ENCODE data around the gene ZMIZ1. TPM values are rescaled to one million over a fixed set of nuclear protein-coding genes. Genes with fewer than 3 reads are reported as not detected.

The ZMIZ1 gene
- total and polyA plus RNA-seq, 2 donors, result 30.2 to 54.6 TPM

DNA sequence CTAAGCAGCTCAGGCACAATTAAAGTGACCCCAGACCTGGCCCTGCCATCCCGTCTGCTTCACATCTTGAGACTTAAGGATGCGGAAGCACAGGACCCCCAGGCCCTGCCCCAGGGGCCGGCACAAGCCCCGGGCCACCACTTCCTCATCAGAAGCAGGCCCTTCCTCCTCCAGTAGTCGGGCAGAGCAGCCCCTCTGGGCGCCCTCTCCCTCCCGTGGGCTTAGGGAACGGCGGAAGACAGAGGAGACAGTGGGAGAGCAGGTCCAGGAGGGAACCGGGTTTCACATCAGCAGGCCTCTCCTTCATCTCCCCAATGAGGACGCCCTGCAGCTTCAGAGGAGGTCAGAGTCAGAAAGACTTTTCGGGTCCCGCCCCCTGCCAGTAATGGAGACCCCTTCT lies 142.8 kb downstream of the ZMIZ1 start:
- Histone ChIP-seq H3K4me3 (ENCODE audit: low read depth, low read length) (no peak overlapping the region), H3K4me1 (ENCODE audit: insufficient read depth) (no peaks in the 10 kb centered on the region), H3K27ac (ENCODE audit: low read depth) (no peak overlapping the region), H3K36me3 (ENCODE audit: insufficient read depth) (peaks cover 3% of the 10 kb centered on the region)
- 84% methylated on average over 13 of the region's 13 CpGs for WGBS
- DNase-seq (ENCODE audit: extremely low spot score), result no peak

DNA sequence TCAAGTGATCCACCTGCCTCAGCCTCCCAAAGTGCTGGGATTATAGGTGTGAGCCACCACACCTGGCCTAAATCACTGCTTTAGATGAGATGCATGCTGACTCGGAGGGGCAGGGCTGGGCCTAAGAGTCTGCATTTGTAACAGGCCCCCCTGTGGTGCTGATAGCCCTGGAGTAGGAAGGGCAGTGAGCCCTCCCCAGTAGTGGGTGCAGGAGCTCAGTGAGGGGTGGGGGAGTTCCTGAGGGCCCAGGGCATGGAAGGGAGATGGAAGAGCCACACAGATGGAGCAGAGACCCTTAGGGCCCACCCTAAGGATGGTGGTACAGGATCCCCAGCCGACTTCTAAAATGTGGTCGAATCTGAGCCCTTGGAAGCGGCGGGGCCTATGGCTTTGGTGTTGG lies 146.8 kb downstream of the ZMIZ1 start:
- H3K27ac ChIP-seq (ENCODE audit: low read depth), result no peak overlapping the region
- no peaks in the 10 kb centered on the region for H3K36me3 ChIP-seq (ENCODE audit: insufficient read depth)
- WGBS, result 95% methylated on average over 5 of the region's 5 CpGs
- H3K4me1 ChIP-seq (ENCODE audit: insufficient read depth), result no peaks in the 10 kb centered on the region
- no peak for DNase-seq (ENCODE audit: extremely low spot score)
- H3K4me3 ChIP-seq (ENCODE audit: low read depth, low read length), result no peak overlapping the region

GRCh38 chr10:79219322-79219957 lies 150.7 kb downstream of the ZMIZ1 start:
- Histone ChIP-seq H3K4me1 (ENCODE audit: insufficient read depth) (peaks cover 2% of the 10 kb centered on the region), H3K27ac (ENCODE audit: low read depth) (no peak overlapping the region), H3K4me3 (ENCODE audit: low read depth, low read length) (no peak overlapping the region), H3K36me3 (ENCODE audit: insufficient read depth) (no peaks in the 10 kb centered on the region)
- WGBS, result 92% methylated on average over 3 of the region's 3 CpGs
- DNase-seq (ENCODE audit: extremely low spot score), result no peak

DNA sequence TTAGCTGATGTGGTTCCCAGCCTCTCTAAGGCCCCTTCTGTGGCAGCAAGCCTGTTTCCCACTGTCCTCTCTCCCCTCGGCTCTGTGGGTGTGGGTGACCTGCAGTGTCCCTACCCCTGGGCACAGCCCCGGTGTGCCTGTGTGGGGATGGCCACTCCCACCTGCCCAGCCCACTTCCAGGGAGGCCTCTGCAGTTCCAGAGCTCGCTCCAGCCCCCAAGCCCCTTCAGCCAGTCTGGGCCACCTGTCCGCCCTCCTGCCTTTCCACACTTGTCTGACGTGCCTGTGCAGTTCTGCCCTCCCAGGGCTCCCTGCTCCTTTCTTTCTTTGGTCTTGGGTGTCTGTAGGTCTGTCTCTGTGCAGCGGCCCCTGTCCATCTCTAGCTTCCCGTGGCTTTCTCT lies 151.5 kb downstream of the ZMIZ1 start:
- no peak overlapping the region for H3K27ac ChIP-seq (ENCODE audit: low read depth)
- WGBS, result 53% methylated on average over 7 of the region's 7 CpGs
- no peak for DNase-seq (ENCODE audit: extremely low spot score)
- H3K36me3 ChIP-seq (ENCODE audit: insufficient read depth), result no peaks in the 10 kb centered on the region
- no peak overlapping the region for H3K4me3 ChIP-seq (ENCODE audit: low read depth, low read length)
- peaks cover 2% of the 10 kb centered on the region for H3K4me1 ChIP-seq (ENCODE audit: insufficient read depth)

GRCh38 chr10:79221110-79222051 lies 152.6 kb downstream of the ZMIZ1 start:
- Histone ChIP-seq H3K4me1 (ENCODE audit: insufficient read depth) (peaks cover 2% of the 10 kb centered on the region), H3K27ac (ENCODE audit: low read depth) (no peak overlapping the region), H3K36me3 (ENCODE audit: insufficient read depth) (no peaks in the 10 kb centered on the region), H3K4me3 (ENCODE audit: low read depth, low read length) (no peak overlapping the region)
- DNase-seq (ENCODE audit: extremely low spot score), result peak; percentile 90
- 29% methylated on average over 38 of the region's 38 CpGs for WGBS

GRCh38 chr10:79222186-79222585 lies 153.4 kb downstream of the ZMIZ1 start:
- 74% methylated on average over 7 of the region's 7 CpGs for WGBS
- Histone ChIP-seq H3K4me3 (ENCODE audit: low read depth, low read length) (no peak overlapping the region), H3K36me3 (ENCODE audit: insufficient read depth) (no peaks in the 10 kb centered on the region), H3K4me1 (ENCODE audit: insufficient read depth) (peaks cover 2% of the 10 kb centered on the region), H3K27ac (ENCODE audit: low read depth) (no peak overlapping the region)
- DNase-seq (ENCODE audit: extremely low spot score), result no peak

DNA sequence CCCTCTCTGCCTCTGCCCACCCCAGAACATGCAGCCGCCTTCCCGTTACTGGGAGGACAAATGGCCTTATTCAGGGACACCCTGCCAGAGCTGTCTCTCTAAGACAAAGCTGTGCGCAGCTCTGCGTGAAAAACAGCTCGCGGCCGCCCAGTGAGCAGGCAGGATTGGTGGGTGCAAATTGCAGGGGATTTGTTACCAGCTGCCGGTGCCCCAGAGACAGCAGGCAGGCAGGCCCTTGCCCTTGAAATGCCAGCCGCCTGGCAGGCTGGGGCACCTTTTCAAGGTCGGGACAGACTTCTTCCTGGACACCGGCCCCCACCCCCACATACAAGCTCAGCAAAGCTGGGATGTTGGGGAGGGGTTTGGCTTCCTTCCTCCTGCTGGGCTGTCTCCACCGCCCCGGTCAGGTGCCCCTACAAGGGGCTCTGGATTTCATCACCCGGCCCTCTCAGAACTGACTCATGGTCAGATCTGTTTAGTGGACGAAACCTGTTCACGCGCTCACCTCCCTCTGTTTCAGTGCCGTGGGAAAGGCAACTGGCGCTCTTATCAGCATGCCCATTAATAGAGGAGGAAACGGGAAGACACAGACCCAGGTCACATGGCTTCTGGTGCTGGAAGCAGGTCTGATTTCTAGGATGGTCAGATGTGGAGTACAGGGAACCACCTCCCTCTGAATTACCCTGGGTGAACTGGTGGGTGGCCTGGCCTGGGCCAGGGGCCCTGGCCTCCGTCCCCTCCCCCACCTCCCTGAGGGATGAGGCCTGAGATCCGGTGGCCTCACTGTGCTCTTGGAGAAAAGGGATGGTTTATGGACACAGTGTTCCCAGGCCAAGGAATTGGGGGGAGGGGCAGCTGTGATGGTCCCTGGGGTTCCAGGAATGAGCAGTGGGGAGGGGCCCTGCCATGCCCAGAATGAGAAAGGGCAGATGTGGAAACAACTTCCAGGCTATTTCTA lies 154.6 kb downstream of the ZMIZ1 start:
- DNase-seq (ENCODE audit: extremely low spot score), result no peak
- Histone ChIP-seq H3K4me3 (ENCODE audit: low read depth, low read length) (no peak overlapping the region), H3K36me3 (ENCODE audit: insufficient read depth) (no peaks in the 10 kb centered on the region), H3K4me1 (ENCODE audit: insufficient read depth) (peaks cover 2% of the 10 kb centered on the region), H3K27ac (ENCODE audit: low read depth) (peak overlapping the region; percentile 33)
- 41% methylated on average over 22 of the region's 22 CpGs for WGBS

DNA sequence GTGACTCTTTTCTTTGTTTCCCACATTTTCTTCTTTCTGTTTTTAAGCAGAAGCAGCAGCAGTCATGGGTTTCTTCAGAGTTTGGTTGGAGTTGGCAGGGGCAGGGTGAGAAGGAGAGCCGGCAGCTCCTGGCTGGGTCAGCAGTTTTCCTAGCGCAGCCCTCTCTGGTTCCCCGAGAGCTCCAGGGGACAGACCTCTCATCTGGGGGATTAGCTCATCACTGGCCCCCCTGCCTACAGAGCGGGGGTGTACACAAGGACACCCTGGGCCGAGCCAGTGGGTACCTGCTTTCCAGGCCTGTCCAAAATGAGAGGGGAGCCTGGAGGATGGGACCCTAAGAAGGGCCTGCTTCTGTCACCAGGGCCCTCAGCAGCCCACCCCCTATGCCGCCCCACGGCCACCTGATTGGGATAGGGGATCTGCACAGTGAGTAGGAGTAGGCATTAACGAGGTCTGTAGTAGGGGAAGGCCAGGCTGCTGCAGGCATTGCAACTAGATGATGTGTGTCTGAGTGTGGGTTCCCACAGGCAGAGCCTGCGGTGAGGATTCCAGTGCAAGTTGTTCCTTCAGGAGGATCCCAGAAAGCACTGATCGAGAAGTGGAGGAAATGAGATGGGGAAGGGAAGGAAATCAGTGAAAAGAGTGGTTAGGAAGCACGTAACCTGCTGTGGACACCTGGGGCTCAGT lies 155.6 kb downstream of the ZMIZ1 start:
- H3K27ac ChIP-seq (ENCODE audit: low read depth), result no peak overlapping the region
- peaks cover 2% of the 10 kb centered on the region for H3K4me1 ChIP-seq (ENCODE audit: insufficient read depth)
- no peak overlapping the region for H3K4me3 ChIP-seq (ENCODE audit: low read depth, low read length)
- 72% methylated on average over 11 of the region's 11 CpGs for WGBS
- peaks cover 4% of the 10 kb centered on the region for H3K36me3 ChIP-seq (ENCODE audit: insufficient read depth)
- DNase-seq (ENCODE audit: extremely low spot score), result no peak

DNA sequence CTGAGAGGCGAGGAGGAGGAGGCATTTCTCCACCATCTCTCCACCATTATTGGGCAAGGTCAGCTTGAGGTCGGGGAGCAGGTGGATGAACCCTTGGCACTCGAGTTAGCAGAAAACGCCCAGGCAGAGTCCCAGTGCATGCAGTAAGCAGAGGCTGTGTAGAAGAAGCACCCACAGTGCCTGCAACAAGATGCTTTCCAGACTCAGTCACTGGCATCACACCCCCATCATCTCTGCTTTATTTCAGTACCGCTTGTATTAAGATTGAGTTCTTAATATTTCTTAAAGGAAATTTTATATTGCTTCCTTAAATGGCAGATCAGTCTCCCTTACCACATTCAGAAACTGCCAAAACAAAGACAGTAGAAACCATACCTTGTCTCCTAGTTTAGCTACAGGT lies 156.2 kb downstream of the ZMIZ1 start:
- peaks cover 4% of the 10 kb centered on the region for H3K36me3 ChIP-seq (ENCODE audit: insufficient read depth)
- WGBS, result 69% methylated on average over 5 of the region's 5 CpGs
- H3K4me1 ChIP-seq (ENCODE audit: insufficient read depth), result peaks cover 2% of the 10 kb centered on the region

DNA sequence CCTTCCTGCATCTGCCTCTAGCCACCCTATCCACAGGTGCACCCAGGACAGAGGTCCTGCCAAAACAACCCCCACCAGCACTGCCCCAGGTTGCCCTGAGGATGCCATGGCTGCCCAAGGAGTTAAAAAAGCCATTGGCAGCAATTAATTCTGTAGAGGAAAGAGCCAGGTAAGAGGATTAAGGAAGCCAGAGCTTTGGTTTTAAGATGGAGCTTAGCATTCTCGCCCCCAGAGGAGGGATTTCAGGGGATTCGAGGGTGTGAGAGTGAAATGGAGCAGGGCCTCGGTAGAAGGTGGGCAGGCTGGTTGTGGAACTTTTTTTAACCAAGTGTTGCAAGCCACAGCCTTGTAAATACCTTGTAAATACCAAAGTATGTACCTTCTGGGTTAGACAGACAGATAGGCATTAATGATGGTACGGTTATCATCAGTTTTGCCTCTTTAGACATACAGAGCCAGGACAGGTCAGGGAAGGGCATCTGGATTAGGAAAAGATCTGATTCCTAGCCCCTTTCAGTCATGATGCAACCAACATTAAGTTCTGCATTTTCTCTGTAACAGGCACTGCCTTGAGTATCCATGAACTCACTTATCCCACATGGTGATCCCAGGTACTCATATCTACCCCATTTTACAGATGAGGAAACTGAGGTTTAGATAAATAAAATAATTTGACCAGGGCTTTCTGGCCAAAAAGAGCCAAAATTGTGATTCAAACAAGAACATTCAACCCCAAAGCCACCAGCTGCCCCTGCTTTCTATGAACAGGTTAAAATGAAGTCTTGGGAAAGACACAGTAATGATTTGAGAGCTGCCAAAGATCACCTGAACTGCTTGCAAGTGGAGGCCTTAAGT lies 157.9 kb downstream of the ZMIZ1 start:
- 86% methylated on average over 4 of the region's 4 CpGs for WGBS
- no peak overlapping the region for H3K4me3 ChIP-seq (ENCODE audit: low read depth, low read length)
- H3K27ac ChIP-seq (ENCODE audit: low read depth), result no peak overlapping the region
- H3K4me1 ChIP-seq (ENCODE audit: insufficient read depth), result peaks cover 2% of the 10 kb centered on the region
- DNase-seq (ENCODE audit: extremely low spot score), result no peak
- peaks cover 4% of the 10 kb centered on the region for H3K36me3 ChIP-seq (ENCODE audit: insufficient read depth)

More for the DNA sequence above, 156.2 kb downstream of the ZMIZ1 start:
- no peak for DNase-seq (ENCODE audit: extremely low spot score)
- no peak overlapping the region for H3K27ac ChIP-seq (ENCODE audit: low read depth)
- no peak overlapping the region for H3K4me3 ChIP-seq (ENCODE audit: low read depth, low read length)

DNA sequence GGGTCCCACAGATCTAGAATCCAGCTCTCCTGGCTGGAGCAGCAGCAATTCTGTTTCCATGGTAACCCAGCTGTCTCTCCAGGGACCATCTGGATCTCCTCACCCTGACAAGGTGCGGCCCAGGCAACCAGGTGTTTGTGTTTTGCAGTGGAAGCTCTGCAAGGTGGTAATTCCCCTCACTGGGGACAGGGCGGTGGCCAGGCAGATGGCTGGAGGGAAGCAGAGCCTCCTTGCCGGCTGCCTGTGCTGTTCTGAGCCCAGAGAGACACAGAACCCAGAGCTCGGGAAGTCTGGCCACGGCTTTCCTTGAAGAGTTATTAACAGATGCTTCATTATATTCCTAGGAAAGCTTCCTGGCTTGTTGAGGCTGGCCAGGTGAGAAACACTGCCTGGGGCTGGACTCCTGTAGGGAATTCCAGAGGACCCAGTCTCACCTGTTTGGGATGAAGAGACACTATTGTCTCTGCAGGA lies 160.3 kb downstream of the ZMIZ1 start:
- Histone ChIP-seq H3K36me3 (ENCODE audit: insufficient read depth) (peaks cover 4% of the 10 kb centered on the region), H3K4me1 (ENCODE audit: insufficient read depth) (no peaks in the 10 kb centered on the region), H3K4me3 (ENCODE audit: low read depth, low read length) (no peak overlapping the region), H3K27ac (ENCODE audit: low read depth) (no peak overlapping the region)
- 73% methylated on average over 5 of the region's 5 CpGs for WGBS
- DNase-seq (ENCODE audit: extremely low spot score), result no peak

GRCh38 chr10:79229830-79230327 lies 161.1 kb downstream of the ZMIZ1 start:
- no peak overlapping the region for H3K27ac ChIP-seq (ENCODE audit: low read depth)
- whole genome bisulfite sequencing, result 62% methylated on average over 12 of the region's 12 CpGs
- no peak for DNase-seq (ENCODE audit: extremely low spot score)
- H3K4me3 ChIP-seq (ENCODE audit: low read depth, low read length), result no peak overlapping the region
- H3K4me1 ChIP-seq (ENCODE audit: insufficient read depth), result no peaks in the 10 kb centered on the region
- peaks cover 4% of the 10 kb centered on the region for H3K36me3 ChIP-seq (ENCODE audit: insufficient read depth)
